Epidermal melanocyte (primary cell): Measurements from ENCODE around the gene STRC.
"Not testable (repeated sequence)": the region's sequence is repeated elsewhere in the genome, so short reads cannot be mapped to it uniquely, and the experiment has no call there.

Source experiments
- DNase-seq: peaks from one replicate; pipeline ENCODE4 v3.0.0; 2011; ENCODE audit warnings: low spot score; ENCODE audit not compliant: insufficient read length

Gene STRC

DNA sequence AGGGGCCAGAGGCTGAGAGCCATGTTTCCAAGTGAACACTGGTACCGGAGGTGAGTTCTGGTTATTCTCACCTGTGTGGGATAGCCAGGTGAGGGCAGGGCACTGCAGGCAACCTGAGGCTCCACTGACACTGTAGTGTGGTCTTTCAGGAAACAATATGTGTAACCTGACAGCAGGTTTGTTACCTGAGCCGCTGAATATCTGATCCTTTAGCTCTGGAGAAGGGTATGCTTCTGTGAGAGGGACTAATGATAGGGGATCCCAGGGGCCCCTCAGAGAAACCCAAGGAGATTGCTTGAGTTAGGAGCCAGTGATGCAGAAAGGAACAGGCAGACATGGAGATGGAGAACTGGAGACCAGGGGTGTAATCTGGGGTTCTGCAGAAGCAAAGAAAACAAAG lies at the start of gene STRC:
STRC (minus strand) TSS at position 101 of the 400 bp plus-strand sequence; CDS start at position 23, 78 bp downstream.
- not testable (repeated sequence) for DNase-seq

DNA sequence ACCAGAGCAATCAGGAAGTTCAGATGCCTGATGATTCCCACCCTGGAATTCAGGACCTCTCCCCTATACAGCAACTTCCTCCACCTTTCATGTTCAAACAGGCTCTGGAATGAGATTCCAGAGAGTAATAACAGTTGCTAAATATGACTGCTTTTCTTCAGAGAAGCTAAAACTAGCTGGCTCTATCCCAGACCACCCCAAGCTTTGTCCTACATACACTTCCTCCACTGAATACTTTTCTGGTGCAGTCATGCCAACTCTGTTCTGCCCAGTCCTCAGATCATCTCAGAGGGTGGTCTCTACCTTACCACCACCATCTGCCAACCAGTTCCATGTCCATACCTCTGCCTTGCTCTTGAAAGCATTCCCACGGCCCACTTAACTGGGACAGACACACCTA lies 47.6 kb upstream of the STRC start:
- DNase-seq: not testable (repeated sequence)

DNA sequence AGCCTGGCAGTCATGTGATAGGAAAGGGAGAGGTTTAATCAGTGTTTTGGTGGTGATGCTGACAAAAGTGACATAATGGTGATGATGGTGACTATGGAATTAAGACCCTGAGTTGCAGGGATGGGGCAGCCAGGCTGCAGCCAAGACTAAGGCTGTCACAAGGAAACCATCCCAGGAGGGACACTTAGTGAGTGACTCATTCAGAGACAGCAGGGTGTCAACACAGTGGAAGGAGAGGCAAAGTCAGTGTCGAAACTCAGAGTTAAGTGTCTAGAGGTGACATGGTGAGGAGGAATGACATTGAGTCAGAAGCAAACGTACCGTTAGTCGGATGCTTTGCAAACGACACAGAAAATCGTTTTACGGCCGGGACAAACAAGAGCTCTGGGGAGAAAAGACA lies 44.7 kb upstream of the STRC start:
- not testable (repeated sequence) for DNase-seq

DNA sequence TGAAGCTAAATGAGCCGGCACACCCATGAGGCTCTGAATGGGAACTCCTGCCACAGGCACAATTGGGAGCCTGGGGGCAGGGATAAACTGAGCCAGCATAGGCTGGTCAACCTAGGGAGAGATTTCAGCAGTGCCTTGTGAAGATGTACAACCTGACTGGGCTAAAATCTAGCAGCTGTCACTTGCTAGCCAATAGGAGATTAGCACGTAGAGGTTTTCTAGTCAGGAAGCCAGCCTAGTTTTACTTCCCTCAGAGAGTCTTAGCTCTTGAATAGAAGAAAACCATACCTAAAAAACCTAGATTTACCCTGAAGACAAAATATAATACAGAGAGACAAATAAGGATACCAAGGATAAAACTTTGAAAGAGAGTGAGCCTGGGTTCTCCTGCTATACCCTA lies 43.7 kb upstream of the STRC start:
- DNase-seq: not testable (repeated sequence)

DNA sequence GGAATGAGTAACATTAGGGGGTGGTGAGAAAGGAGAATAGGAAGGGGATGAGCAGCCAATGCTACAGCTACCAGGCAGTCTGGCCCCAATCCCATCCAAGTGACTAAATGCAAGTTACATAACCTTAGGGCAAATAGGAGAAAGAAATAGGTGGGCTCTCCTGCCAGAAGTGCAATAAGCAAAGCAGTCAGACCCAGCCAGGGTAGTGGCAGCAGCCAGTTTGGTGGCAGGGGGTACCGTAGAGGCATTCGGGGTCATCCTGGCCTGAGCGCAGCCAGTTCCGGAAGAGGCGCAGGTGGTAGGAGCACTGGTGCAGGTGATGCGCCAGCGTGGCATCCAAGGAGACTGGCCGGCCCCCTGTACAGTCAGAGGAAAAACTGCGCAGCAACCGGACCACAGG lies 41.1 kb upstream of the STRC start:
- not testable (repeated sequence) for DNase-seq

DNA sequence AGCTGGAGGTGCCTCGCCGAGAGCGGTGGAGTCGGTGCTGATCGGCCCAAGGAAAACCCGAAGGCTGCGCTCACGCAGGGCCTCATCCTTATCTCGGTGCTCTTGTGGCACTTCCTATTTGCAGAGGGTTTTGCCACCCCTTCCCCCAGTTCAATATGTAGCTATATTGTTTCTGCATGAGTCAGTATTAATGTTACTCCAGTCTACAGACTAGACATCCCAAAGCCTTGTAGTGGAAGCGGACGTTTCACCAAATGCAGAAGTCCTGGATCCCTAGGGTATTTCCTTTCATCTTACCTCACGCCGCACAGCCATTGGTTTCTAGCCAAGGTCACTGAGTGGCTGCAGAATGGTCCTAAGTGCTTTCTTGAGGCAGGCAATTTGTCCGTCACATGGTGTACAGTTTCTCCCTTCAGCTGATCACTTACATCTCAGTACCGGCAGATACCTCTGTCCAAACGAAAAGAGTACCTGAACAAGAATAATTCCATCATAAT lies 30.9 kb upstream of the STRC start:
- DNase-seq: not testable (repeated sequence)

DNA sequence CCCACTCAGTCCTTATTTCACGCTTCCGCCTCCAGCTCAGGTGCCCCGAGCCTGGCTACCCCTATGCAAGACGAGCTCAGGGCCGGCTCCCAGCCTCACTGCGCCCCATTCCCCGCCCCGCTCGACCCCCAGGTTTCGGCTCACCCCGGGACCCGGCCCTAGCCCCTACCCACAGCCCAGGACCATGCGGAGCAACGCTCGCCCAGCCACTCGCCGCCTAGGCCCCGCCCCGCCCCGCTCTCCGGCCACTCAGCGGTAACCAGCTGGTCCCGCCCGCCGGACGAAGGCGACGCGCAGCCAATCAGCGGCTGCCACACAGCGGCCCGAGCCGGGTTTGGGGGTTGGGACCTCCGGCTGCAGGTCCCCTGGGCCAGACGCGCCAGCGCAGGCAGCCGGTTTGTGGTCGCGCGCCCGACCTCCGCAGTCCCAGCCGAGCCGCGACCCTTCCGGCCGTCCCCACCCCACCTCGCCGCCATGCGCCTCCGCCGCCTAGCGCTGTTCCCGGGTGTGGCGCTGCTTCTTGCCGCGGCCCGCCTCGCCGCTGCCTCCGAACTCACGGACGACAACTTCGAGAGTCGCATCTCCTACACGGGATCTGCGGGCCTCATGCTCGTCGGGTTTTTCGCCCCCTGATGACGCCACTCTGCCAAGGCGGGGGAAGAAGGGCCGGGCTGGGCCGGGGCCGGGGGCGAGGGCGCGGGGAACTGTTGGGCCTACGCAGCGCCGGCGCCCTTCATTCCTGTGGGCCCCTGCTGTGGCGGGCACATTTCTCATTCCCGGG lies 30.2 kb upstream of the STRC start, which contains the start of gene CATSPER2:
CATSPER2 (minus strand) TSS at position 196 of the 781 bp plus-strand sequence. CDS start 783 bp downstream, outside the sequence.
- DNase-seq: no peak

DNA sequence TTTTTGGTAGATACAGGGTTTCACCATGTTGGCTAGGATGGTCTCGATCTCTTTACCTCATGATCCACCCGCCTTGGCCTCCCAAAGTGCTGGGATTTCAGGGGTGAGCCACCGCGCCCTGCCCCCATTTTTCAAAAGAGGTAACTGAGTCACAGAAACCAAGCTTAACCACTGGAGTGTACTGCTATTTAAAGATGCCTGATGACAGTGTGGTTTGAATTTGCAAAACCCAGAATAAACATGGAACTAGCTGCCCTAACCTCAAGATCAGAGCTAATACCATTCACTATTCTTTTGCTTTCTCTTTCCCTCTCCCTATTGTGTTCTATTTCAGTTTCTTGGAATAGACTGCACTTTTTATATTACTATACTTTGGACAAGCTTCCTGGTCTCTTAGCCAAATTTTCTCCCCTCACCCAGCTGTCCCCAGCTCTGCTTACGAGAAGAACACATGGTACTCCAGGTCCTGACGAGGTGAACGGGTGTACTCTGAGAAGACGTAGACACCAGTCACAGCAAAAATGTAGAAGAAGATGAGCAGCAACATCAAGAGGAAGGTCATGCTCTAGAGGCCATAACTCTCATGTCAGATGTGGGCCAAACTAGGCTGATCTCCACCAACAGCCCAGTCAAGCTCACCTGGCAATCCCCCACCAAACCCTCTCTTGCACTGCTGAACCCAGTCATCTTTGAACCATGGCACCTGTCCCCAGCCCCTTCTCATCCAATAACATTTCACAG lies 20.0 kb upstream of the STRC start:
- DNase-seq: not testable (repeated sequence)

DNA sequence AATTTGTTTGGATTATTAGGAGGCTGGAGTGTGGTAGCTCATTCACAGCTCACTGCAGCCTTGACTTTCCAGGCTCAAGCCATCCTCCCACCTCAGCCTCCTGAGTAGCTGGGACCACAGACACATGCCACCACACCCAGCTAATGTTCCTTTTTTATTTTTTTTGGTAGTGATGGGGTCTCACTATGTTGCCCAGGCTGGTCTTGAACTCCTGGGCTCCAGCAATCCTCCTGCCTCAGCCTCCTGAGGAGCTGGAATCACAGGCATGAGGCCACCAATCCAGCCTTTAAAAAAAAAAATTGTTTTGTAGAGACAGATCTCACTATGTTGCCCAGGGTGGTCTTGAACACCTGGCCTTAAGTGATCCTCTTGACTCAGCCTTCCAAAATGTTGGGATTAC lies 8.3 kb upstream of the STRC start:
- DNase-seq: not testable (repeated sequence)

DNA sequence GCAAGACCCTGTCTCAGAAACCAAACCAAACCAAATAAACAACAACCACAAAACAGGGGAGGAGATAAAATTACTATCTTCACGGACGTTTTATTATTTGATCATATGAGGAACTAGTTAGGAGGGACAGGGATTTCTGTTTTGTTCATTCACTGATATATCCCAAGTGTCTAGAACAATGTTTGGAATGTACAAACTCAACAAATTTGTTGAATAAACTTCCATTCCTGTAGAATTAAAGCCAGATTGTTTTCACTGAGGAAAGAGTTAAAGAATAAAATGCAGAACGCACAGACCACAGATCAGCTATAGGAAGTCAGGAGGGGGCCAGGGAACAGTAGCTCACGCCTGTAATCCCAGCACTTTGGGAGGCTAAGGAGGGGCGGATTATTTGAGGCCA lies 6.5 kb upstream of the STRC start:
- no peak for DNase-seq

DNA sequence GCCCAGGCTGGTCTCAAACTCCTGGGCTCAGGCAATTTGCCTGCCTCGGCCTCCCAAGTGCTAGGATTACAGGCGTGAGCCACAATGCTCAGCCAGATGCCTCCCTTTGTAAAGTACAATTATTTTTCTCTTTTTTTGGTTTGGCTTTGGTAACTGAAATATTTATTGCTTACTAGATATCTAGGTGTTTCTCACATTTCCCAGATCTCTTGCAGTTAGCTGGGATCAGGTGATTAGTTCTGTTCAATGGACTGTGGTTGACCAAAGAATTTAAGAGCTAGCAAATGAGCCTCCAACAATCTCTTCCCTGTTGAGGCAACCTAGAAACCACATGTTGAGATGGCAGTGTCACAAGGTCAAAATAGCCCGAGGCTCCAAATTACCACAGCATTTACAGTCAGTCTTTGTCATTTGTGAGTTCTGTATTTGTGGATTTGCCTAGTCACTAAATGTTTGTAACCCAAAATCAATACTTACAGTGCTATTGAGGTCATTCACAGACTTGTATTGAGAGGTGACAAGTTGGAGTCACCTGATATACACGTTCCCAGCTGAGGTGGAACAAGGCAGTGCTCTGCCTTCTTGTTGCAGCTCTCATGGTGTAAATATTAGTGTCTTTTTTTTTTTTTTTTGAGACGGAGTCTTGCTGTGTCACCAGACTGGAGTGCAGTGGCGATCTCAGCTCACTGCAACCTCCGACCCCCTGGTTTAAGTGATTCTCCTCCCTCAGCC lies 3.6 kb upstream of the STRC start:
- not testable (repeated sequence) for DNase-seq

DNA sequence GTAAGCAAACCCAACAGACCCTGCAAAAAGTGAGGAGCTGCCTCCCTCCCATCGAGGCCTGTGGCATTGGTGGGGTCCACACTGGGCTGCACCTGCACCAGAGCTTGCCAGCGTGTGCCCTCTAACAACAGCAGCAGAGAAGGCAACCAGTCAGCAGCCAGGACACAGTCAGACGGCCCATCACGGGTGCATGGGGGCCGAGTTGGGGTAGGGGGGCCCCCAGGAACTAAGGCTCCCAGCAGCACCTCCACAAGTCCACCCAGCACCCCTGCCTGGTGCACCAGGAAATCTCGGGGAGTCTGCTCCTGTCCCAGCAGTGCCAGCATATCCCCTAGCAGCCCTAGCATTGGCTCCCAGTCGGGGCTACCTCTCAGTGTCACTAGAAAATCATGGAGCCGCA lies 850 bp downstream of the STRC start:
- not testable (repeated sequence) for DNase-seq

DNA sequence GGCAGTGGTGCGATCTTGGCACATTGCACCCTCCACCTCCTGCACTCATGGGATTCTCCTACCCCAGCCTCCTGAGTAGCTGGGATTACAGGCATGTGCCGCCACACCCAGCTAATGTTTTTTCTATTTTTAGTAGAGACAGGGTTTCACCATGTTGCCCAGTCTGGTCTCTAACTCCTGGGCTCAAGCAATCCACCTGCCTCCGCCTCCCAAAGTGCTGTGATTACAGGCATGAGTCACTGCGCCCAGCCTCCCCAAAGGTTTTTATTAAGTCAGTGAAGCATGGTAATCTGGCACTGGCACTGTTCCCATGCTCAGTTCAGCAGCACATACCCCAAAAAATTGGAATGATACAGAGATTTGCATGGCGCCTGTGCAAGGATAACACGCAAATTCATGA lies 16.4 kb downstream of the STRC start:
- DNase-seq: not testable (repeated sequence)

DNA sequence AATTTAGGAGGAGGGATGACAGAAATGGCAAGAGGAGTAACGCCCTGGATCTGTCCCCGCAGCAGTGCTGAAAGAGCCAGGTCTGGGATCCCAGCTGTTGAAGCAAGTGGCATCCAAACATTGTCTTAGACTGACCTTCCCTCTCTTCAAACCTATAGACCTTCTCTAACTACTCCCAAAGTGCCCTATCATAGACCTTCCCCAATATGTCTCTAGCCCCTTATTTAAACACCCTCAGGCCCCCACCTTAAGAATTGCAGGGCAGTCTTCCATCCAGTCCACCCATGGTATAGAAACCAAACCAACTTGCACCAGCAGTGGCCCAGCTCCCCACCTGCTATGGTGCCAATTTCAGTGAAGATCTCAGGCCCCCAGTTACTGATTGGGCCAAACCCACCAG lies 18.4 kb downstream of the STRC start:
- not testable (repeated sequence) for DNase-seq

DNA sequence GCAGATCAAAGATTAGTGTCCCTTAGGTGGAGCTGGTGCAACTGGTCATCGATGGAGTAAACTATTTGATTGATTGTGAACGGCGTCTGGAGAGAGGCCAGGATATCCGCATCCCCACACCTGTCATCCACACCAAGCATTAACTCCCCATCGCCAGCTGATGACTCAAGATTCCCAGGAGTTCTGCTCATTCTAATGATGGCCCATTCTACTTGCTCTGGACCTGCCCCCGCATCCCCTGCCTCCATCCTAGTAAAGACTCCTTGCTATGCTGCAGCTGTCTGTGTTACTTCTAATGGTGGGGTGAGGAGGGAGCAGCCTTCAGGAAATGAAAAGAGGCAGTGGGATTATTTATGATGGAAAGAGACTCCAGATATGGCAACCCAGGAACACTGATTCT lies 19.5 kb downstream of the STRC start:
- DNase-seq: not testable (repeated sequence)

DNA sequence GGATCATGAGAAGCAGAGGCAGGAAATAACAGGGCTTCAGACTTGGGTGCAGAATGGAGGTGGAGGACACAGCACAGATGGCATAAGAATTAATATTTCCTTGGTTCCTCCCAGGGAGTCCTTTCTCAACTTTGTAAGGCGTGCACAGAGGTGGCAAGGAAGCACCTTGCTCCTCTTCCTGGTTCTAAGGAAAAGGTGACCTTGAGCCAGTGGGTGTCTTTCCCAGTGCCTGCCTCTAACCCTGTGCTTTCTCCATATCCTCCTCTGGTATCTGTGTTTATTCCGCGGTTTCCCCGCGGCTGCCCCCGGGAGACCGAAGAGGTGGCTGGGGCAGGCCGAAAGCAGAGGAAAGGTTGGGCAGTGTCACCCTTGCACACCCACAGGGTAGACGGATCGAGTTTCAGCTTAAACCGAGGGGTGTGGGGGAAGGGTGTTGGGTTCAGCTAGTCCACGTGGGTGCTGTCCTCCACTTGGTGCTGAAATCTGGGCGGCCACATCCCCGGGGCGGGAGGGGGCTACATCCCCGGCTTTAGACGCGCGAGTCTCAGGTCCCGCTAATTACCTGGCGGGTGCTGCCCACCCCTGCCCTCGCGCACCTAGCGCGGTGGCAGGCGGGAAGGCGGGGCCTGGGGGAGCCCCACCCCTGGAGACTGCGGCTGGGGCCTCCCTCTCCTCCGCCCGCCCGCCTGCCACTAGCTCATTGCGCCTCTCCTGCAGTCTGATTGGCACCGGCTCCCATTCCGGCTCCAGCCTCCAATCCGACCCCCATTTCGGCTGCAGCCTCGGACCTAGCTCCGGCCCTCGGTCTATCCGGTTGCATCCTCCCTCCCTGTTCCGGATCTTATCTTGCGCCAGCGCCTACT lies 25.0 kb downstream of the STRC start, which contains the start of gene CKMT1B:
CKMT1B (plus strand) TSS at position 700 of the 863 bp plus-strand sequence. CDS start 192 bp downstream, outside the sequence.
- DNase-seq: not testable (repeated sequence)

DNA sequence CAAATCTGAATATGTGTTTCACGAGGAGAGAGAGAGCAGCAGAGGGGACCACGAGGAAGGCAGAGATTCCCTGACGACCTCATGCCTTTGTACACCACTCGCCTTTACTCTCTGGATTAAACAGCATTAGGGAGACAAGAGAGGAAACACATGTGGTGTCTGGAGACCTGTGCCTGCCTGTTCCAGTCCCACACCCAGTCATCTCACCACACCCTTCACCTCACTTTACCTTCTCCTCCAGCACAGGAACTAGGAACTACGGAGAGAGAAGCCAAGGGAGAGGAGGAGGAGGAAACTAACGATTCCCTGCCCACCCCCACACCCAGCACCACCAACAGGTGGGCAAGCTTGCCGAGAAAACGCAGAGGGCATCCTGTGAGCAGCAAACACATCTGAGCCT lies 25.8 kb downstream of the STRC start:
- DNase-seq: not testable (repeated sequence)

DNA sequence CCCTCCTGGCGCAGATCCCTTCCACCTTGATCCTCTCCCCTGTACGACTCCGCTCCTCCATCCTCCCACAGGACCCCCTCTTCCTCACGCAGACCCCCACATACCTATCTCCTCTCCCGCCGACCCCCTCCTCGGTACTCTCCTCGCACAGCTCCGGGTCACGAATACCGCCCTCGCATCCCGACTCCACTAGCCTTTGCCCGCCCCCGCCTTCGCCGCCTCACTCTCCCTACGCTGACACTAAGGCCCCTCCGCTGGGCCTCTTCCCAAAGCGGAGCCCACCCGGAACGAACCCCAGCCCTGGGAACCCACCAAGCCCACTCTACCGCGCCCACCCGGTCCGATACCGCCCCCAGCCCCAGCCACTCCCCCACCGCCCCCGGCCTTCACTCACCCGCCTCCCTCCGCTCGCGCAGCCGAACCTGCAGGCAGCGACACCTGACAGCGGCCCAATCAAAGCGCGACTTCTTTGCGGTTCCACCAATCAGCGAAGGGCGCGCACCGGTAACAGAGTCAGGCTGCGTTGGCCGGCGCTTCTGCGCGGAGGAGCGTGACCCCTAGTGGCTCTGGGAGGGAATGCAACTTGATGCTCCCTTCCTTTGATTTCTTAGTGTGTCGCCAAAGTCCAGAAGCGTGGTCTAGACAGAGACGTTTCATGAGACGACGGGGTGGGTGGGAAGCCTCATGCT lies 28.7 kb downstream of the STRC start, which contains the start of gene PPIP5K1:
PPIP5K1 (minus strand) TSS at position 431 of the 689 bp plus-strand sequence. CDS start 5,704 bp downstream, outside the sequence.
- not testable (repeated sequence) for DNase-seq

DNA sequence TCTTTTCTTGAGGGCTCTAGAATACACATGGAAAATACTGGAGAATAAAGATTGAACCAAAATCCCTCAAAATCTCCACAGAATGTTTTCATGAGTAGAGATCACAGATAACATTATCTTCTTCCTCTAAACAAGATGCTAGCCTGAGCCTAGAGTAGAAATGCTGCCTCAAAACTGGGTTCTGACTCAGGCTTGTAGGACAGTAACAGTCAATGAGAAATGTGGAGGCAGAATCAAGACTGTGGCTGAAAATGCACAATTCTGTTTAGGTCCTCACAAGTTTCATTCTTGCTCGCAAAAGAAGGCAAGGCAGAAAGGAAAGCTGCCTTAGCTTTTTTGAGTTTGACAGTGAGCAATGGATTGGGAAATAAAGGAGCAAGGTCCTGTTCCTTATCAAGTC lies 44.0 kb downstream of the STRC start:
- not testable (repeated sequence) for DNase-seq

DNA sequence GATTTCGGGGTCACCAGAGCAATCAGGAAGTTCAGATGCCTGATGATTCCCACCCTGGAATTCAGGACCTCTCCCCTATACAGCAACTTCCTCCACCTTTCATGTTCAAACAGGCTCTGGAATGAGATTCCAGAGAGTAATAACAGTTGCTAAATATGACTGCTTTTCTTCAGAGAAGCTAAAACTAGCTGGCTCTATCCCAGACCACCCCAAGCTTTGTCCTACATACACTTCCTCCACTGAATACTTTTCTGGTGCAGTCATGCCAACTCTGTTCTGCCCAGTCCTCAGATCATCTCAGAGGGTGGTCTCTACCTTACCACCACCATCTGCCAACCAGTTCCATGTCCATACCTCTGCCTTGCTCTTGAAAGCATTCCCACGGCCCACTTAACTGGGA lies 52.0 kb downstream of the STRC start:
- not testable (repeated sequence) for DNase-seq
